ENCODE measurements around the gene ZNF311.
A peak's percentile ranks its signal among the peaks of the same experiment; 100 is the strongest.
"Not testable (repeated sequence)": the region's sequence is repeated elsewhere in the genome, so short reads cannot be mapped to it uniquely, and the experiment has no call there.

The ZNF311 gene

GRCh38 chr6:28953039-28953584 lies 52.0 kb downstream of the ZNF311 start:
- peak; percentile 63 for DNase-seq

- DNase-seq, result not testable (repeated sequence)
Observed at GRCh38 chr6:28949656-28950195, 55.4 kb downstream of the ZNF311 start.

GRCh38 chr6:28948782-28949486 lies 56.2 kb downstream of the ZNF311 start:
- DNase-seq, result no peak

GRCh38 chr6:28947831-28948270 lies 57.3 kb downstream of the ZNF311 start:
- peak; percentile 26 for DNase-seq

- no peak for DNase-seq
Observed at GRCh38 chr6:28947067-28947765, 57.9 kb downstream of the ZNF311 start.

- DNase-seq, result no peak
Observed at GRCh38 chr6:28945349-28945748, 59.8 kb downstream of the ZNF311 start.

Data from fibroblast of skin of back (primary cell).